HG02970 (cell line): ENCODE results near the gene MEF2D.

Source experiments
- ATAC-seq: cut with Tn5 transposase; IDR thresholded peaks from one replicate; pipeline ENCODE4 v1.9.1; 2021; ENCODE audit warnings: mild to moderate bottlenecking, moderate library complexity, moderate number of reproducible peaks; ENCODE audit not compliant: unreplicated experiment, low FRiP score

MEF2D gene

DNA sequence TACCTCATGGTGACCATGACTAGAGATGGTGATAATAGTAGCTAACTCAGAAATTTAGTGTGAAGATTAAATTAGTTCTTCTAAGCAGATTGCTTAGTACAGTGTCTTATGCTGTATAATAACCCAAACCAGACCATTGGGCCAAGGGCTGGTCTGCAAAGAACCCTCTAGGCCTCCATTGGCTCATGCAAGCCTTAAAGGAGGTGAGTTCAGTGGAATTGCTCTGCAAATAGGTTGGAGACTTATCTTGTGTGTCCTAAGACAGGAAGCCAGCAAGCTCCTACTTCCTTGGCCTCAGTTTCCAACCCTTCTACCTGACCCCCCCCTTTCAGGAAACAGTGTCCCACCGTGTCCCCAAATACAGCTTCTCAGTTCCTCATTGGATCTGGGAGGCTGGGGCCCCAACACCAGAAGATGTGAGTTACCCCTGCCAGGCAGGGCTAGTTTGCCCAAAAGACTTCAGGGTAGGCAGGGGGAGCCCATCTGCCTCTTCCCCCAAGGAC lies 1.9 kb upstream of the MEF2D start:
- no peak for ATAC-seq

DNA sequence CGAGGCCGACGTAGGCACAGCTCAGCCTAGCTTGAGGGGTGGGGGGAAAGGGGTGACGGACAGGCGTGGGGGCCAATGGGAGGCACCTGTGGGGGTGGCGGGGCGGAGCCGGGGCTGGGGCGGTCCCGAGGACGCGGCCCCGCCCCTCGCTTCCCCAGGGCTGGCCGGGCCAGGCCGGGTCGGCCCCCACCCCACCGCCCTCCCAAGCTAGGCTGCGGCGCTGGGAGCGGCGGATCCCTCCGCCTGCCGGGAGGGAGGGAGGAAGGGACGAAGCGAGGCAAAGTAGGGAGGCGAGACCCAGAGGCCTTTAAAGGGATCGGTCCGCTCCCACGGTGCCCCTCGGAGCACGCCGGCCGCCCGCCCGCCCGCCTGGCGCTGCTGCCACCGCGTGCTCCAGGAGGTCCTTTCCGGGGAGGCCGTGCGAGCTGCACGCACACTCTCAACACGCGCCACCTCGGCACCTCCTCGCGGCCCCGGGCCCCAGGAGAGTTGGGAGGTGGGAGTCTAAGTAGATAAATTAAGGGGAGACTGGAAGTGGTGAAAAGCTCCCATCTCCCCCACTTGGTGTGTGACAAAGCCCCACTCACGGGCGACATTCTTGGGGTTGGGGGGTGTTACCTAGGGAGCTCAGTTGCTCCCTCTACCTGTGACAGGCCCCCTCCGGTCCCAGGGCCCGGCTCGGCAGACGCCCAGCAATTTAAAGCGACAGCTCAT lies 375 bp upstream of the MEF2D start:
- ATAC-seq, result peak; percentile 44

DNA sequence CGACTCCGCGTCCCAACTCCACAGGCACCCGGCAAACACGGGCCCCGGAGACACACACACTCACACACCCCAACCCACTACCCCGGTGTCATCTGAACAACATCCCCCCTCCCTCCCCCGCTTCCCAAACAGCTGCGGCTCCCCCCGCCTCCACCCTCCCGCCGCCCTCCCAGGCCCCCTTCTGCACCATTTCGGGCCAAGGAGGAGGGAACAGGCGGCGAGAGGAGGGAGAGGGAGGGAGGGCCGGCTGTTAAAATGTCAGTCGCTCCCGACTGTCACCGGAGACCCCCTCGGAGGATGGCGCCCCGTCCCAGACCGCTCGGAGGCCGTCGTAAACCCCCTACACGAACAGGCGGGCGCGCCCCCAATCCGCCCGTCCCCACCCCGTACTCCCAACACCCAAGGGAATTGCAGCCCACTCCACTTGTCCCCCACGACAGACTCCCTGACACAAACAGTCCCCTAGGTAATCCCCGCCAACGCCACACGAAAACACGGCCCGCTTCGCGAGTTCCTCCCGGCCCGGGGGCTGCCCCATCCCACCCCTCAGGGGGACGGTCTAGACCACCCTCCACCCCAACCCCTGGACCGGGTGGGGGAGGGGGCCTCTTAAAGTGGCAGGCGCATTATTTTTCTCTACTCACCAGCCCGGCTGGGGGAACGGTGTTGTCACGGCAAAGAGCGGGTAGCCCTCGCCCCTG lies 583 bp downstream of the MEF2D start:
- ATAC-seq, result peak; percentile 0

DNA sequence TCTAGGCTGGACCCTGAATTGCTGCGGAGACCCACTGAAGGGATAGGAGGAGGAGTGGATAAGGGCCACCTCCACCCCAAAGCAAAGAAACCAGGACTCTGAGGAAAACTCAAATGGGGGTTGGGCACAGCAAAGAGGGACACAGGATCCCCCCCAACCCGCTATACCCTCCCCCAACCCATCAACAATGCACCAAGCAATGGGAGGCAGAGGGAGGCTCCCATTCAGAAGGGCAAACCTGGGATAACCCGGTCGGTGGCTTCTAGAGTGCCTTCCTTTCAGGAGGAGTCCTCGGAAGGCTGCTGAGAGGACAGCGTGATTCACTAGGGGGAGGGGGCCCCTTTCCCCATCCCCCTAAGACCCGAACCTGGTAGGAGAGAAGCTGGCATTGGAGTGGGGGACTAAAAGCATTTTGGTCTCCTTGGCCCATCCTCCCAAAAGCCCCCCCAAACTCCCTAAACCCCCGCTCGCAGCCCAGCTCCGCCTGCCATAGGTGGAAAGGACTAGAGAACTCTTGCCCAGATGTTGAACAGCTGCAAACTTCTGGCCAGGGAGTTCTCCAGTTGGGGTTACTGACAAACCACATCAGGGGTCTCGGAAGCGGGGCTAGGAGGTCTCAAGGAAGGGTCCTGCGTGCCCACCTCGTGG lies 1.3 kb downstream of the MEF2D start:
- no peak for ATAC-seq

DNA sequence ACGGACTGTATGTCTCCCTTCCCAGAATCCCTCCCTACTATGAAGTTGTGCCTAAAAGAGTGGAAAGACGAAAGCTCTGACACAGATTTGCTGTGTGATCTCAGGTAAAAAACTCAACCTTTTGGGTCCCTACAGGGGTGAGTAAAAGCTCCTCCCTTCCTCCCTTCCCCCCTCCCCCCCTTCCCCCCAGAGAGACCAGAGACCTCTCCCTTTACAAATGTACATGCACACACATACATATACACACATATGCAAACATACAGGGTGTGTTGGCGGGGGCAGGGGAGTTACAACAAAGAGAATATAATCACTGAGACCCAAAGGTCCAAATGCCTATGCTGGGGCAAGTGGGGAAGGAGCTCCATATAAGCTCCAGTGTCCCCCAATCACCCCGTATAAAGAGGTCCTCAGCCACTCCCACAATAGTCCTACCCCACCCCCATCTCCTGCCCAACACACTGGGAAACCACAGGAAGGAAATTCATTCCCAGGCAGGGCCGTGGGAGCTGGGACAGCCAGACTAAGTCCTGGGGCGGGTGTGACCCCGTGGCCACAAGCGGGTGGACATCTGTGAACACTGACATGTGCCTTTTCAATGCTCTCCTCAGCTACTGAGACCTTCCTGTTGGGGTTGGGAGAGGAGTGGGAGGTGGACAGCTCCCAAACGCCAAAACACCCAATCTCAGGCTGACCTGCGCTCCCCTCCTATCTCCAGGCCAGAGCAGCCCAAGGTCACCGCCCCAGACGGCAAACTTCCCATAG lies 2.0 kb downstream of the MEF2D start:
- no peak for ATAC-seq

DNA sequence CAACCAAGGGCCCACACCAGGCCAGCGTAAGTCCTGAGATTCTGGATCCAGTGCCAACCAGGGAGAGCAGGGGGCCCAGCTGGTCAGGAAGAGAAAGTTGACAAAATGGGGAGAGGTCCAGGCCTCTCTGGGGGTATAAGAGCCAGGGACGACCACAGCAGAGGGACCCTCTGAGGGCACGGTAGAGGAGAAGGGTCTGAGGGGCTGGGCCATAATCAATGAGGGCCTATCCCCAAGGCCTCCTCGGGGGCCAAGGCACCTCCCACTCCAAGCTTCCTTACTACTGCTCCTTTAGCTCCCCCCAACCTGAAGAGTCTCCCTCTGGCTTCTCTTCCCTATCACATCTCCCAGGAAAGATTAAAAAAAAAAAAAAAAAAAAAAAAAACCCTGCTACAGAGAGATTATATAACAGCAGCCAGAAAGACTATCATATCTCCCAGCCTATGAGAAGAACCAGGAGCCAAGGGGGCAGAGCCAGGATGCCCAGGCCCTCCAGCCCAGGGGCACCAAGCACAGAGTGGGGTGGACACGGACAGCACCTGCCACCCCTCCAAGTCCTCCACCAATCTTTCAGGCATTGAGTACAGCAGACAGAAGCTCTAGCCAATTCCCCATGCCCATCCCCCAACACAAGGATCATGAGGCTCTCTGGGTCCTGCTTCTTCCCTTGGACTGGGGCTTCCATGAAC lies 2.7 kb downstream of the MEF2D start:
- no peak for ATAC-seq

DNA sequence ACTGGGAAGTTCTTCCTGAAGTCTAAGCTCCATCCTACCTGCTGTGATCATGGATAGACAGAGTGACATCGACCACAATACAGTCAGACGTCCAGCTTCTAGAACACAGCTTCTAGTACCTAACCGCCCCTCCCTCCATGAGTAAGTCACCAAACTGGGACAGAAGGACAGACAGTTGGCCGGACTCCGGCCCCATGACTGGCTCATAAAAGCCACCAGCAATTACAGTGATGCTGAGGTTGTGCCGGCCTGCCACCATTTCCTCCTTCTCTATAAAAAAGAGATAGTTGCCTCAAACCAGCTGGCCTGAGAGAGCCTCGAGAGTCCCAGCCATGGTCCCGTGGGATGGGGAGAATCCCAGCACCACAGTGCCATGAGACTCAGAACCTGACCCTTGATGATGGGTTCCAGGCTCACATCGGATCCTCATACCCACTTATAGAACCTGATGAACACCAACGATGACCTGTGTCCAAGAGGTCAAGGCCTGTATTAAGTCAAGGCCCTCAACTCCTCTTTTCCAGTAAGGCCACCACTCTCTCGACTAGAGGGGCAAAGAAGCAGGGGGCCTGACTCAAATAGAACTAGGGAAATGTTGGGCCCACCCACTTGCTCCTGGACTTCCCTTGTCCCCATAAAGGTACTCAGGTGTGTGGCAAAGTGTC lies 3.4 kb downstream of the MEF2D start:
- no peak for ATAC-seq

DNA sequence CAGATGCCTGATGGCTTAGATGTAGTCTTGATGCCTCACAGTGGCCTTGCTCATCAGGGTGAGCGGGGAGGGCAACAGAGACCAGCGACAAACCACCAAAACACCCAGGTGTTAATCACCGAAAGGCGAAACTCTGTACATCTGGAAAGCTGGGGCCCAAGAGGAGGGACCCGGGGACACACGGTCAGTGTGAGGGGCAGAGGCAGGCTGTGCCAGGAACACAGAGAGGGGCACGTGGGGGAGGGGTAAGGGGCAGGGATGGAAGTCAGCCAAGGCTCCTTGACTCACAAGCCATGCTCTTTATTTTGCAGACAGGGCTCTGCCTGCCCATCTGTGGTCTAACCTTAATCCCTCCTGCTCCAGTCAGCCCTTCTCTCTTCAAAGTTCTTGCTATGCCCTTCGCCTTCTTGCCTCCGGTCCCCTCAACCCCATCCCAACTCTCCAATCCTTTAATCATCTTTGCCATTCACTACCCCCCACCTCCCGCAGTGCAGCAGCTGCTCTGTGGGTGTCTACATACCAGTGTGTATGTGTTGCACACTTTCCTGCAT lies 4.3 kb downstream of the MEF2D start:
- ATAC-seq, result no peak

DNA sequence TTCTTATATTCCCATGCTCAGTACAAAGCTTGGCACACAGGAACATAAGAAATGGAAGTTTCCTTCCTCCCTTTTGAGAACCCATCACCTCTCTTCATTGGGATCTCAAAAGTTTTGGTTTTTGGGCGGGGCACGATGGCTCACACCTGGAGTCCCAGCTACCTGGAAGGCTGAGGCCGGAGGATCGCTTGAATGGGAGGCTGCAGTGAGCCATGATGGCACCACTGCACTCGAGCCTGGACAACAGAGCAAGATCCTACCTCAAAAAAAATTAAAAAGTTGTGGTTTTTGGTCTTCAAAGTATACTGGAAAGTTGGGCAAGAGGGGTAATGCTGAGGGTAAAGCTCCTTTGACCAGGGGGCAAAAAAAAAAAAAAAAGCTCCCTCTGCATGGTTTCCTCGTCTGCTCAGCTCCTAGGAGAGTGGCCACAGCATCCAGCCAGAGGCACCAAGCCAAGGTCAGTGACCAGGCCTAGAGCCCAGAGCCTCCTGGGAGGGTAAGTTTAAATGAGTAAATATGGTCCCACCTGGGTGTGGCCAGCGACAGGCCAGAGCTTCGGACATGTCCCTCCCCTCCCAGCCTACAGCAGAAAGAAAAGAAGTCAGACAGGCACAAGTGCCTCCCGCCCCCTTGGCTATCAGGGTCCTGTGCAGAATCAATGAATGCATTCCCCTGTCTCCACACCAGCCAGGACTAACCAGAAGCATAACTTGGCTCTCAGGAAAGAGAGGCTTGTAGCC lies 5.0 kb downstream of the MEF2D start:
- no peak for ATAC-seq

DNA sequence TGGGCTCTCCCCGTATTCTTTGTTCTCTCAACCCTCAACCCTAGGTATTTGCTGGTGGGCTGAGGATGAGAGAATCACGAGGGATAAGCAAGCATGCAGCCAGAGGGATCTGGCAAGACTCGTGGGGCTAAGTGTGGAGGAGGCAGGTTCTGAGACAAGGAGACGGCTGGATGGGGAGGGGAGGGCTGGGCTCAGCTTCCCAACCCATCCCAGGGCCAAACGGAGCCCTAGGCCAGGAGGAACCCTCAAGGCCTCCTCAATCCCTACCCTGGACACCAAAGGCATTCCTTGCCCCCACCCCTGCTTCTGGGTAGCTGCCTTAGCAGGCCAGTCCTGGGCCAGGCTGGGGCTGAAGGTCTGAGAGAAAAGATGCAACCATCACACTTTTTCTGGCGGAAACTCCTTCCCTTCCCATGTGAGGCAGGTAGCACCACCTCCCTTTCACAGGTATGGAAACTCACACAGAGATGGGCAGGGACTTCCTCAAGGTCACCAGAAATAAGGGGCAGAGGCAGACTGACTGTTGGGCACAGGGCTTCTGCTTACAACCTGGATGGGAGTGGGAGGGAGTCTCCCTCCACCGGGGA lies 6.2 kb downstream of the MEF2D start:
- no peak for ATAC-seq

DNA sequence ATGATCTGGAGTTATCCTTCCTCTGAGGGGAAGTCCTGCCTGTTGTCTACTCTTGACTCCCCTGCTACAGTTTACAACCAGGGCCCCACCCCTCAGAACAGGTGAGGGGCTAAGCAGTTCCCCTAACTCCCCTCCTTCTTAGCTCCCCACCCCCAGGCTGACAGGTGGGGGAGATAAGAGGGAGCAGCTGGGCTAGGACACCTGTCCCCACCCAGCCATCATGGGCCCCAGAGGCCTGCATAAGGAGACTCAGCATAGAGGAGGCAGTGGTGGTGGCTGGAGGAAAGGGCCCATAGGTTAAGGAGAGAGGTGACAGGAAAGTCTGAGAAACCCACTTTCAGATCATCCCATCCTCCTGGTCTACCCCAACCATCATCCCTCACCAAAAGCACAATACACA lies 6.8 kb downstream of the MEF2D start:
- no peak for ATAC-seq

DNA sequence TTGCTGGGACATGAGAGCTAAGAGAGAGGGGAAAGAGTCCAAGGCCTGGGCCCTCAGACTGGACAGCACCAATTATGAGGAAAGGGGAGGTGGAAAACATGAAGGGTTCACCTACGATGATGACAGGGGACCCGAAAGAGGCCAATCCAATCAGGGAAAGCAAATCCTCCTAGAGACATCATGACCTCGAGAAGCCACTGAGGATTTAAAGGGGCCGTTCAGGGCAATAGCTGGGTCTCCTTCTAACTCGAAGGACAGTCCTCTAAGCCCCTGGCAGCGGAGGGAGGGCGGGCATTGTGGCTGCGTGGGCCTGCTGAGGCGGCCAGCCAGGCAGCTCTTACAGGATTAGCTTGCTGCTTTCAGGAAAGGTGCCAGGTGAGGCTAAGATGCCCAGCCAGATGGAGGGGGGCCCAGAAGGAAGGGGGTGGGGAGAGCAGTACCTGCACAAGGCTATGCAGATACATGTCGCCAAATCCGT lies 7.4 kb downstream of the MEF2D start:
- no peak for ATAC-seq

DNA sequence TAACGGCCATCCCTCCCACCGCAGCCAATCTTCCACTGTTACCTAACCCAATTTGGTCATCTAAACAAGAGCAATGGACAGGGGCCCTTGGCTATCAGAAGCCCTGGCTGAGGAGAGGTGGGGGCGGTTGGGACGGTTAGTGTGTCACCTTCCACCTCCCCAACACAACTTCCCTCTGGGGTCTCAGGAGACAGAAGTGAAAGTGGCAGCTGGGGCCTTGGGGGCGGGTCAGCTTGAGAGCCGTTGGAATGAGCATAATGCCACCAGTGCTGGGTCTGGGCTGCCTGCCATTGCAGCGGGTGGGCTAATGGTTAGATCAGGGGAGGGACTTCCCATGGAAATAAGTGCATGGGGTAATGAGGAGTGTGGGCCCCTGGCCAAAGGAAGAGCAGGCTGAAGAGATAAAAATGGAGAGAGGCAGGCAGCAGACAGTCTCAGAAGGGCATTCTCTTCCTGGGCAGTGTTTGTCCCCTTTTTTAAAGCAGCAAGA lies 7.9 kb downstream of the MEF2D start:
- no peak for ATAC-seq

DNA sequence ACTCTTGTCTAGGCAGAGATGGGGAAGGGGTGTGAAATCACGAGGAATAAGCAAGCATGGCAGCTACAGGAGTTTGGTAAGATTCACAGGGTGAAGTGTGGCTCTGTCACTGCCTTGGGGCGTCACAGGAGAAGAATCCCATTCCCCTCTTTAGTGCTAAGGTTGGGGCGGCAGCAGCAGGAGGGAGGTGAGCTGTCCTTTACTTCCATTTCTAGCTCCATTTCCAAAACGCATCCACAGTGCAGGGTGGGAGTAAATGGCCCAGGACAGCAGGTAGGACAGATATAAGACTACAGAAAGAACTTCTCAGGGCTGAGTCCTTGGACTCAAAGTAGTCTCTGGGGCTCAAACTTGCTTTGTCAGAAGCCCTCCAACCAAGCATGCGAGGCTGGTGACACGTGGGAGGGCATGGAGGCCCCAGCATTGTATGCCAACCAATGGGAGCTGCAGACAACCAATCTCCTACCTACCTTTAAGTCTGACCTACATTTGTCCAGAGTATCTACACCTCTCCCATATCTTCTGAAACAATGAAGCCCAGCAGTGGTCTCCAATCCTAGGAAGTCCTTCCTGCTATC lies 8.5 kb downstream of the MEF2D start:
- no peak for ATAC-seq

DNA sequence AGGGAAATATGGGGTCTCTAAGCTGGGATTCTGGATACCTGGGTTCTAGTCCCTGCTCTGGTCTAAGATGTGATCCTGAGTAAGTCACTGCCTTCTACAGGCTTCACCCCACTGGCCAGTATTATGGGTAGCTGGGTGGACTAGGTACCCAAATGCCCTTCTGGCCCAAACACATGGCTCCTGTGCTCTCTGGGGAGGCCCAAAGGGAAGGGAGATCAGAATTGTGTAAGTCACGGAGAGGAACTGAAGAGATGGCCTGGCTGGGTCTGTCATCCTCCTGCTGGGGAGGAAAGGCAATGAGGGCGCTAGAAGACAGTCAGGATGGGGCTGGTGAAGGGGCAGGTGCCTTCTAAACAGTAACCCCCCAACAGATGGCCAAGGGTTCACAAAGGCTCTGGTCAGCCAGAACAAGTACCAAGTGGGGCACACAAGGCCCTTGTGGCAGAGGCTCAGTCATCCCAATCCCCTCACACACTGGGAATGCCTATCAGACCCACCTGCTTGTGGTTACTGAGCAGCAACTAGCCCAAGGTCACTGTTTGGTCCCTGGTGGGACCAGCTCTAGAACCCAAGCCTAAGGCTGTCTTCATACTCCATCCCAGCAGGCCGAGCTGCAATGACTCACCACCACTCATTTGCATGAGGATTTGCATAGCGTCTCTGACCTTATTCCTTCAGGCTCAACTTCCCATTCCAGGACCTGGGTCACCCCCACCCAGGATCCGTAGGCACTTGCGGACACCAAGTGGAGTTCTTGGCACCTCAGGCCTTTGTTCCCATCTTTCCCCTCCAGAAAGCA lies 9.2 kb downstream of the MEF2D start:
- ATAC-seq, result no peak

DNA sequence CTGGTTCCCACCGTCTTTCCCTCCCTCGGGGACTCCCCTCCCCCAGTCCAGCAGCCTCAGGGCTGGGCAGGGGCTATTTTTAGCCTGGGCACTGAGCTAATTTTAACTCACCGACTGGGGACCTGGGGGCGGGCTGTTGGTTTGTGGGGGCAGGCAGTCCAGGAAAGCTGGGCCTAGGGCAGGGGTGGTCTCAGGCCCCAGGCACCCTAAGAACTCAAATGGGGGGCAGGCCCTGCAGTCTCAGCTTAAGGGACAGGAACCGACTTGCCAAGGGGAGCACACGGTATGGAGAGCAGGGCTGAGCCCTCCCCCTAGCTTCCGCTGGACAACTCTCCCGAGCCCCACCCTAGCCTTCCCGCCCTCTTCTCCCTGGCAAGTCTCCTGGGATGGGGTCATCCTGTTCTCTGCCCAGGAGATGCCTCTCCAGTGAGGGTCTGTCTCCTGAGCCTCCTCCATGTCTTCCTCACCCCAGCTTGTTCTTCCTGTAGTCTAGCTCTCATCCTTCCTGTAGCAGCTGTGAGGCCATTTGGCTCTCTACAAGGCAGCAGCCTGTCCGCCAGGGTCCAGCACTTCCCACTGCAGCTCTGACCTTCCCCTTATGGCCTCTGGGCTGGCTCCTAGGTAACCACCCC lies 10.1 kb downstream of the MEF2D start:
- ATAC-seq, result no peak

DNA sequence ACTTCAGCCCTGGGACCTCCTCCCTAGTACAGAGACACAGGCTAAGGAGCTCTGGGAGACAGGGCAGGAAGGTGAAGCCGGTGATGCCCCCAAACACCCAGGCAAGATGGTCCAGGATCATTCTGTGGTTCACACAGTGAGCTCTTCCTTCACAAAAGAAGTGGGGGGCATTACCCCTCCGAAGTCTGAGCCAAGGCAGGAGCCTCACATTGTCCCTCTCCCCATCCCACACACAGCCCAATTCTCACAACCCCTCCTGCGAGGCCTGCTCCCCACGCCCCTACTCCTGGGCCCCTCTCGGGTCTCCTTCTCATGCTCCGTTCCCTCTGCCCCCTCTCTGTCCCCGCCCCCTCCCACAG lies 10.7 kb downstream of the MEF2D start:
- no peak for ATAC-seq
